Hepatocyte (in vitro differentiated cells): Measurements from ENCODE around the gene IGF2. TPM values are rescaled to one million over a fixed set of nuclear protein-coding genes. Genes with fewer than 3 reads are reported as not detected.

ENCODE experiments used
- DNase-seq: peaks from one replicate; pipeline ENCODE4 v3.0.0-alpha.2; 2016; ENCODE audit warnings: low spot score
- H2AFZ ChIP-seq: fragments of 200-600 bp; sonication (generic); 2 replicates; pipeline ENCODE4 v1.6.0; 2016; ENCODE audit warnings: antibody characterized with exemption, mild to moderate bottlenecking
- H3K27ac ChIP-seq: fragments of 200-600 bp; sonication (generic); 2 replicates; pipeline ENCODE4 v1.5.1; 2016; ENCODE audit warnings: mild to moderate bottlenecking
- H3K27me3 ChIP-seq: fragments of 200-600 bp; sonication (generic); 2 replicates; pipeline ENCODE4 v1.6.1; 2016
- H3K36me3 ChIP-seq: fragments of 200-600 bp; sonication (generic); replicated peaks from 2 replicates; pipeline ENCODE4 v1.5.1; 2016; ENCODE audit warnings: low read depth; ENCODE audit not compliant: insufficient read depth
- H3K4me1 ChIP-seq: fragments of 200-600 bp; sonication (generic); 2 replicates; pipeline ENCODE4 v1.5.1; 2016; ENCODE audit warnings: mild to moderate bottlenecking, moderate library complexity; ENCODE audit not compliant: insufficient read depth
- H3K4me2 ChIP-seq: fragments of 200-600 bp; sonication (generic); 2 replicates; pipeline ENCODE4 v1.6.0; 2016
- H3K4me3 ChIP-seq: fragments of 200-600 bp; sonication (generic); 2 replicates; pipeline ENCODE4 v1.5.1; 2016; ENCODE audit warnings: mild to moderate bottlenecking
- H3K79me2 ChIP-seq: fragments of 200-600 bp; sonication (generic); 2 replicates; pipeline ENCODE4 v1.6.0; 2017; ENCODE audit warnings: mild to moderate bottlenecking
- H3K9me2 ChIP-seq: fragments of 200-600 bp; sonication (generic); replicated peaks from 2 replicates; pipeline ENCODE4 v1.6.0; 2017; ENCODE audit warnings: mild to moderate bottlenecking; ENCODE audit not compliant: insufficient read depth
- H3K9me3 ChIP-seq: fragments of 200-600 bp; sonication (generic); 2 replicates; pipeline ENCODE4 v1.5.1; 2016; ENCODE audit warnings: low read depth, mild to moderate bottlenecking
- H4K20me1 ChIP-seq: fragments of 200-600 bp; sonication (generic); 2 replicates; pipeline ENCODE4 v1.6.0; 2016; ENCODE audit warnings: mild to moderate bottlenecking; ENCODE audit not compliant: insufficient read depth, poor library complexity, severe bottlenecking
- CTCF ChIP-seq: fragments of 200-600 bp; sonication (generic); IDR thresholded peaks from 2 replicates; pipeline ENCODE4 v1.5.1; 2016; ENCODE audit warnings: antibody characterized with exemption, mild to moderate bottlenecking; ENCODE audit not compliant: poor library complexity
- EZH2 ChIP-seq: fragments of 200-600 bp; sonication (generic); IDR thresholded peaks from 2 replicates; pipeline ENCODE4 v1.6.1; 2016; ENCODE audit warnings: antibody characterized with exemption, mild to moderate bottlenecking, borderline replicate concordance
- EZH2phosphoT487 ChIP-seq: fragments of 200-600 bp; sonication (generic); IDR thresholded peaks from one replicate; pipeline ENCODE4 v1.6.1; 2018; ENCODE audit warnings: antibody characterized with exemption, mild to moderate bottlenecking, low read depth, moderate library complexity; ENCODE audit not compliant: unreplicated experiment, severe bottlenecking
- WGBS: methylation state at CpG from one replicate; pipeline ENCODE4 v1.1.6; 2016; ENCODE audit warnings: low lambda C conversion rate; ENCODE audit errors: missing lambda C conversion rate; 5-methylcytosine and 5-hydroxymethylcytosine counted together
- polyA plus RNA-seq: library from polyadenylated mRNA; unstranded; fragments of >200 nt; fragmentation: Nextera tagmentation; extraction: Ambion mirVana; gene quantifications from 2 replicates; pipeline ENCODE4 v1.2.1, GENCODE V29; 2016
- total RNA-seq: library from RNA; depleted of rRNA; stranded (reverse); fragments of >200 nt; gene quantifications from 2 replicates; pipeline ENCODE4 v1.2.3, GENCODE V29; 2014

Gene IGF2
- total and polyA plus RNA-seq, 2 experiments from 2014 or later: 1,507 to 2,911 TPM

DNA sequence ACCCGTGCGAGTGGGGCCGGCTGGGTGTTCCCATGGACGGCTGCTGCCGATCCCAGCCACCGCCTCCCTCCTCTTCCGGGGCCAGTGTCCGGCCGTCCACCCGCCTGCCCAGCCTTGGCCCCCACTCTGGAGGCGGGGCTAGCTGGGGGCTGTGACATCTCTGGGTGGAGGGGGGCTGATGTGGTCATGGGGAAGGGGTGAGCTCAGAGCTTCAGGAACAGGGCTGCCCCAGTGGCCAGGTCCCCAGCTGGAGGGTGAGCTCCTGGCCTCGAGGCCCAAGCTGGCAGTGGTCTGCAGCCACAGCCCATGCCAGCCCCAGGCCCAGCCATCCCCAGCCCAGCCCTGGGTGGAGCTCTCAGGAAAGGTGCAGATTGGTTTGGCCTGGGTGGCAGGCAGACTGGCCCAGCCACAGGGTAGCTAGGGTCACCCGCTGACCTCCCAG is 19.1 kb upstream of the IGF2 start:
- Histone ChIP-seq H3K4me3 (no peak overlapping the region), H3K4me2 (no peak overlapping the region), H3K9me3 (no peaks in the 10 kb centered on the region), H3K79me2 (no peaks in the 10 kb centered on the region), H3K9me2 (no peaks in the 10 kb centered on the region), H4K20me1 (no peaks in the 10 kb centered on the region), H3K36me3 (no peaks in the 10 kb centered on the region), H3K27me3 (no peaks in the 10 kb centered on the region), H3K27ac (no peak overlapping the region), H3K4me1 (no peaks in the 10 kb centered on the region), H2AFZ (no peak overlapping the region)
- WGBS: 86% methylated on average over 8 of the region's 13 CpGs
- TF ChIP-seq EZH2 (no peak), EZH2phosphoT487 (no peak), CTCF (no peak)
- no peak for DNase-seq

- no peak for TF ChIP-seq CTCF
- no peak for TF ChIP-seq EZH2
- no peak for TF ChIP-seq EZH2phosphoT487
- no peaks in the 10 kb centered on the region for H3K27me3 ChIP-seq
- H2AFZ ChIP-seq: no peak overlapping the region
- H4K20me1 ChIP-seq: no peaks in the 10 kb centered on the region
- H3K79me2 ChIP-seq: no peaks in the 10 kb centered on the region
- H3K9me2 ChIP-seq: no peaks in the 10 kb centered on the region
- no peak overlapping the region for H3K4me3 ChIP-seq
- WGBS: 83% methylated on average over 18 of the region's 18 CpGs
- H3K4me1 ChIP-seq: no peaks in the 10 kb centered on the region
- no peak overlapping the region for H3K4me2 ChIP-seq
- no peaks in the 10 kb centered on the region for H3K36me3 ChIP-seq
- DNase-seq: no peak
- no peaks in the 10 kb centered on the region for H3K9me3 ChIP-seq
- no peak overlapping the region for H3K27ac ChIP-seq
These were observed 18.3 kb upstream of the IGF2 start for GRCh38 chr11:2157294-2158040.

DNA sequence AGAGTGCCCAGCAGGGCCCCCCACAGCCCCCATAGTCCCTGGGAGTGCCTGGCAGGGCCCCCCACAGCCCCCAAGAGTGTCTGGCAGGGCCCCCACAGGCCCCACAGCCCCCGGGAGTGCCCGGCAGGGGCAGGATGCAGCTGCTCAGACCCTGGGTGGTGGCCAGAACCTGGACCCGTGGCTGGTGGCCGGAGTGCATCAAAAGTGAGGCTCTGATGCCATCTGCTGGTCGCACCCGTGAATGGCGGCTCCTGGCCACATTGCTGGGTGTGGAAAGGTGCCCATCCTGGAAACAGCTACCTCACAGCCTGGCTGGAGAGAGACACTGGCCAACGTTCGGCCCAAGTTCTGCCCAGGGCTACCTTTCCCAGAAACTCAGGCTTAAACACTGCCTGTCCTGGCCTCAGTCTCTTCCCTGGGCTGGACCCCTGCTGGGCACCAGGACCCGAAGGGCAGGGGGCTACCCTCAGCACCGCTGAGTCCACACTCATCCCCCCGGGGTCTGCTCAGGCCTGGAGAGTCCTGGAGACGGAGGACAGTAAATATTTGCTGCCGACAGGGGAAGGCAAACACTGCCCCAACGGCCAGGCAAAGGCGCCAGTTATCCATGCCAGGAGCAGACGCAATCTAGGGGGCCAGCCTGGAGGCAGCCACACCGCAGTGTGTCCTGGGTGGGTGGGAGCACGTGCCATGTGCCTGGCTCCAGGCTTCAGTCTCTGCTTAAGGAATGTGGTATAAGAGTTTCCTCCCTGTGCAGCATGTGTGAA is 17.4 kb upstream of the IGF2 start:
- Histone ChIP-seq H3K27ac (no peak overlapping the region), H2AFZ (no peak overlapping the region), H3K4me3 (no peak overlapping the region), H3K9me3 (no peaks in the 10 kb centered on the region), H4K20me1 (no peaks in the 10 kb centered on the region), H3K4me1 (no peaks in the 10 kb centered on the region), H3K36me3 (no peaks in the 10 kb centered on the region), H3K4me2 (no peak overlapping the region), H3K9me2 (no peaks in the 10 kb centered on the region), H3K79me2 (no peaks in the 10 kb centered on the region), H3K27me3 (no peaks in the 10 kb centered on the region)
- peak; percentile 88 for DNase-seq
- TF ChIP-seq CTCF (peak; percentile 93), EZH2 (no peak)
- WGBS: 42% methylated on average over 17 of the region's 19 CpGs
